Left ventricle myocardium superior (tissue), 1 donor: ENCODE results near the gene SLC5A5. TPM values are rescaled to one million over a fixed set of nuclear protein-coding genes. Genes with fewer than 3 reads are reported as not detected.

Experiments
- ATAC-seq: fragments of 200-7000 bp; cut with Tn5 transposase; one replicate; pipeline ENCODE4 v1.9.1; 2020; ENCODE audit warnings: mild to moderate bottlenecking, moderate library complexity
- DNase-seq: peaks from one replicate; pipeline ENCODE4 v3.0.0-alpha.2; 2020
- intact Hi-C: fragments of 100-400 bp; cut with micrococcal nuclease; formaldehyde crosslinking; loops from one replicate; pipeline ENCODE4 v1.11.0; 2022
- total RNA-seq: library from RNA; stranded (reverse); fragmentation: NEBNext Ultra II Directional; extraction: Animal tissue kit (Norgen Biotek cat#: 25700); gene quantifications from one replicate; pipeline ENCODE4 v1.2.1, GENCODE V29; 2021
- donor health status: DM: no; HTN: yes; CAD: no; lungs with severe emphysema.

SLC5A5 gene
- total RNA-seq, 1 donor from 2014 or later: not detected

DNA sequence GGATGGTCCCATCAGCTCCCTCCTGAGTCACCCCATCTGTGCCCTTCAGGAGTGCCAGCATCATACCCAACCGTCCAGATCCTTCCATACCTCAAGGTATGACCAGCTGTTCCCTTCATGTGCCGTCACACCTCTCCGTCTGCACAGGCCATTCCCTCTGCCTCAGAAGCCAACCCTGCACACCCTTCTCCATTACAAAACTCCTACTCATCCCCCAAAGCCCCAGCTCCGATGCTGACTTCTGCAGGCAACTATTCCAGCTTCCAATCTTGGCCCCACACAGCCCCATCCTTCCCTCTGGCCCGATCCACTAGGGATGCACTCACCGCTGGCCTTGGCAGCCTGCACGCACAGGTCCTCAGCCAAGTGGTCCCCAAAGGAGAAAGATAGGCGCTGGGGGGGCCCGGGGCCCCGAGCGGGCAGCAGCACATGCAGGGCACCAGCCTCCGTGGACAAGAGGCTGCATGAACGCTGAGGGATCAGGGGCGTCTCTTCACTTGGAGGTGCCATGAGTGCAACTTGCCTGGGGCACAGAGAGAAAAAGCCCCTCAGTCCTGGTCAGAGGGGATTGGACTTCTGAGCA, 27.7 kb upstream of the SLC5A5 start:
- no peak for ATAC-seq
- no peak for DNase-seq
- intact Hi-C loops: no loop called here

DNA sequence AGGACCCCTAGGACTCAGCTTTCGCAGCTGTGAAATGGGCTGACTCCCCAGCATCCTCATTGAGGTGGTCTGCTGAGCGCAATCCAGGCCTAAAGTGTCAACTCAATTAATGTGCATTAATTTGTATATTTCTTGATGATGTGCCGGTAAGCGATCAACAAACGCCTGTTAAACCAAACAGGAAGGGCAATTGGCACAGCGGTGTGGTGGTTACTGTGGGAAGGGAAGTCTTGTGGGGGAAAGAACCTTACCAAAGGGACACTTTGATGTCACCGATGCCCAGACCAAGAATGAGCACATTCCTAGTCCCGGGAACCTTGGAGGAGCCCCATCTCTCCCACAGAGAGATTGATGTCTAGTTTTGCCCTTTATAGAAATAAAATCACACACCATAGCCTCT, 25.6 kb upstream of the SLC5A5 start:
- ATAC-seq: no peak
- intact Hi-C loops: no loop called here
- DNase-seq: no peak

GRCh38 chr19:17847538-17848366, 24.0 kb upstream of the SLC5A5 start, which contains the start of gene JAK3:
JAK3 (minus strand) TSS chr19:17847982; CDS start chr19:17844417, 3,565 bp downstream.
- DNase-seq: peak; percentile 74
- intact Hi-C loops: no loop called here
- ATAC-seq: peak; percentile 75

DNA sequence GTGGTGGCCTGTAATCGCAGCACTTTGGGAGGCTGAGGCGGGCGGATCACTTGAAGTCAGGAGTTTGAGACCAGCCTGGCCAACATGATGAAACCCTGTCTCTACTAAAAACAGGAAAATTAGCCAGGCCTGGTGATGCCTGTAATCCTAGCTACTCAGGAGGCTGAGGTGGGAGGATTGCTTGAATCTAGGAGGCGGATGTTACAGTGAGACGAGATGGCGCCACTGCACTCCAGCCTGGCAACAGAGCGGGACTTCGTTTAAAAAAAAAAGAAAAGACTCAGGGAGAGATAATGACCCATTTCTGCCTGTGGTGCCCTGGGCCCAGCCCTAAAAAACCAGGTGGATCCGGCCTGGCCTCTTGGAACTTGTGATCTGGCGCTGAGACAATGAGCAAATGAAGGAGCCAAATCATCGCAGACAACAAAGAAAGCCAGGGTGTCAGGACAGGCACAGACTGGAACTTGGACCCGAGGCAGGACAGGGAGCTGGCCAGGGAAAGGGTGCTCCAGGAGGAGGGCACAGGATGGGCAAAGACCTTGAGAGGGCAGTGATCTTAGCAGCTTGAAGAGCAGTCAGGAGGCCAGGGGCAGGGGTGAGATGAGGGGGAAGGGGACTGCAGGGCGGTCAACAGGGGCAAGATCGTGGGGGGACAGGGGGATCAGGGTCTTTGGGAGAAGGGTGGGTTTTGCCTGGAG, 23.0 kb upstream of the SLC5A5 start:
- intact Hi-C loops: no loop called here
- no peak for ATAC-seq
- no peak for DNase-seq

DNA sequence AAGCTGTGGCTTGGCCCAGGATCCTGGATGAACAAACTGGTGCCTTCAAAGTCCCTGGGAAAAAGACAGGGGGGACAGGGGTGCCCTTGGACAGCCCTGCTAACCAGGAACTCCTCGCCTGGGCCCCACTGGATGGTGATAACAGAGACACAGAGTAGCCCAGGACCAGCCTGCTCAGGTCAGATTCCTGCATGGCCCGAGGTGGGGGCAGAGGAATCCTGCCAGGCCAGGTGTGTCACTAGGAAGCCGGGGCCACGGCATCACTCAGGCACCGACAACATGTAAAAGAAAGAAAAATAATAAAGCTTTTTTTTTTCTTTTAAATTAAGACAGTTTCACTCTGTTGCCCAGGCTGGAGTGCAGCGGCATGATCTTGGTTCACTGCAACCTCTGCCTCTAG, 17.7 kb upstream of the SLC5A5 start:
- ATAC-seq: no peak
- intact Hi-C loops: no loop called here
- DNase-seq: no peak

GRCh38 chr19:17855280-17856152, 16.2 kb upstream of the SLC5A5 start:
- DNase-seq (peak; percentile 90), ATAC-seq (peak; percentile 40)
- intact Hi-C loops: no loop called here

DNA sequence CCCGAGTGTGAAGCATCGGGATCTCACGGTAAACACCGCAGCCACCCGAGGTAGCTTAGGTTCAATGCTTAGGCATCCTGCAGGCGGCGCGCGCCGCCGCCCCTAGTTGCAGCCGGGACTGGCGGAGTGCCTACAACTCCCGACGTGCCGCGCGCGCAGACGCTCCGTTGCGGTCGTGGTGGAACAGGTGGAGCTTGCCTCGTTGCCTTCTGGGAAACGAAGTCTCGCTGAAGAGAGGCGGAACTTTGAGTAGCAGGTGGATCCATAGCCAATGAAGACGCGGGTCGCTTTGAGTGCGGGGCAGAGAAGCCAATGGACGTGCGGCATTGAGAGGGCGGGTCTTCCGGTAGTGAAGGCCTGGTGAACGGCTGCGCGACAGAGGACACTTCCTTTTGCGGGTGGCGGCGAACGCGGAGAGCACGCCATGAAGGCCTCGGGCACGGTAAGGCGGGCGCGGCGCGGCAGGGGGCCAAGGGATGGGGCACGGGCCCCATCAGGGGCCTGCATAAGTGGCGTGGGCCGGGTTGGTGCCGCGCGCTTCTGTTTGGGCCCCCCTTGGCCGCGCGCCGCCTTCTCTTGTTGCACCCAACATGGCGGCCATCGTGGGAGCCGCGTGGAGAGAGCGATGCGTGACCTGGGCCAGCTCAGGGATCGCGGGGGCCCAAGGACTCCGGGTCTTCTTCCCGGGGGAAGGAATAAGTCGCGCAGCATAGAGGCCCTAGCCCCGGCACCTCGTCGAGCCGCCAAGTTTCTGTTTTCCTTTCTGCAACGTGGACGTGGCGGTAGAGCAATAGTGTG, 12.0 kb upstream of the SLC5A5 start, which contains the start of gene RPL18A:
Gene RPL18A, plus strand, starts transcription at position 378 of the 798 bp plus-strand sequence. Its CDS starts 47 bp downstream, at position 425.
- ATAC-seq (peak; percentile 97), DNase-seq (peak; percentile 99)
- intact Hi-C loops: no loop called here

DNA sequence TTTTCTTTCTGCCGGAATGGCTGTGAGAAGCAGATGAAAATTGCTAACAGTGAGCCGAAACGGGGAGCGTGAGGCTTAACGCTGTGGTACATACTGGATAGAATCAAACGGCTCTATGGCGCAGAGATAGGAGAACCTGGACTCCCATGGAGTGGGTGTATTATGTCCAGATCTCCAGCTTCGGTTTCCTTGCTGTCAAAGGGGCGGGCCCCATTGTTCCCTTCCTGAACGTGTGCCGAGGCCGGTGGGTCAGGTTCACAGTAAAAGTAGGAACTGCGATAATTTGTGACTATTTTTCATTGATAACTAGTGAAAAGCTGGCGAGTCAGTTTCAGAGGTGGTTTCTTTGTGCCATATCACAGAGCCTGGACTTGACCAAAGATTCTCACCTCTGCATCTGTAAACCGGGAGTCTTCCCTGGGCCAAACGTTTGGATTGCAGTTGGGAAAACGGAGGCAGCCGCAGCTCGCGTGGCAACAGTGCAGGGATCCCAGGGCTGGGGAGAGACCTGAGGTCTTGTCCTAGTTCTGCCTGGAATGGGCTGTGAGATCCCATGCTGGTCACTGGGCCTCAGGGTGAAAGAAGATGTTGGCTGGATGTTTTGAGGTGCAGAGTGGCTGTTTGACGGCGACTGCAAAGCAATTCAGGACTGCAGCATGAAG, 11.3 kb upstream of the SLC5A5 start:
- DNase-seq (no peak), ATAC-seq (no peak)
- intact Hi-C loops: no loop called here

GRCh38 chr19:17860993-17861360, 10.8 kb upstream of the SLC5A5 start:
- intact Hi-C loops: no loop called here
- no peak for ATAC-seq
- DNase-seq: no peak

- intact Hi-C loops: no loop called here
- DNase-seq: no peak
- no peak for ATAC-seq
These were observed 10.0 kb upstream of the SLC5A5 start for GRCh38 chr19:17861542-17862402.

- no peak for ATAC-seq
- intact Hi-C loops: no loop called here
- DNase-seq: no peak
These were observed 8.8 kb upstream of the SLC5A5 start for GRCh38 chr19:17862711-17863519.

GRCh38 chr19:17863520-17864182, 8.1 kb upstream of the SLC5A5 start:
- no peak for DNase-seq

GRCh38 chr19:17865364-17866311, 6.1 kb upstream of the SLC5A5 start:
- intact Hi-C loops: no loop called here
- no peak for DNase-seq
- ATAC-seq: no peak

More at GRCh38 chr19:17863520-17864182, 8.1 kb upstream of the SLC5A5 start:
- peak; percentile 4 for ATAC-seq
- intact Hi-C loops: no loop called here

DNA sequence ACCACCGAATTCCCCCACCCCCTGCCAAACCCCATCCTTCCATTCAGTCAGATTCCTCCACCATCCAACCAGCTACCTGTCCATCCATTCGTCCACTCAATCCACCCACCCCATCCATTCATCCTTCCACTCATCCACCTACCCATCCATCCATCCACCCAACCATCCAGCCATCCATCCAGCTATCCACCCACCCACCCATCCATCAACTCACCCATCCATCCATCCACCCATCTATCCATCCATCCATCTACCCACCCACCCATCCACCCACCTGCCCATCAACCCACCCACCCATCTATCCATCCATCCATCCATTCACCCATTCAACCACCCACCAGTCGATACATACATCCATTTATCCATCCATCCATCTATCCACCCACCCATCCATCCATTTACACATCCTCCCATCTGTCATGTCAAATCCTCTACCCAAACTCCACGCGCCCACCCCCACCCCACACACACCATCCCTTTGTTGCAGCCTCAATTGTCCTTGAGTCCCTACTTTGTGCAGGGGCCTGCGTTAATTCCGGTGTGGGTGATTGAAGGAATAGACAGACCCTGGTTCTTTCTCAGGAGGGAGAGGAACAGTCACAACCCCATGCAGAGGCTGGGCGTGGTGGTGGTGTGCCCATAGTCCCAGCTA, 5.3 kb upstream of the SLC5A5 start:
- DNase-seq (no peak), ATAC-seq (no peak)
- intact Hi-C loops: no loop called here
